T1000 (cell line): ENCODE measurements around the gene SLC5A10.

ENCODE experiments used
- DNase-seq: peaks from one replicate; lab custom pipeline; 2025; ENCODE audit warnings: mixed read lengths; lab: John Stamatoyannopoulos, UW

The SLC5A10 gene

DNA sequence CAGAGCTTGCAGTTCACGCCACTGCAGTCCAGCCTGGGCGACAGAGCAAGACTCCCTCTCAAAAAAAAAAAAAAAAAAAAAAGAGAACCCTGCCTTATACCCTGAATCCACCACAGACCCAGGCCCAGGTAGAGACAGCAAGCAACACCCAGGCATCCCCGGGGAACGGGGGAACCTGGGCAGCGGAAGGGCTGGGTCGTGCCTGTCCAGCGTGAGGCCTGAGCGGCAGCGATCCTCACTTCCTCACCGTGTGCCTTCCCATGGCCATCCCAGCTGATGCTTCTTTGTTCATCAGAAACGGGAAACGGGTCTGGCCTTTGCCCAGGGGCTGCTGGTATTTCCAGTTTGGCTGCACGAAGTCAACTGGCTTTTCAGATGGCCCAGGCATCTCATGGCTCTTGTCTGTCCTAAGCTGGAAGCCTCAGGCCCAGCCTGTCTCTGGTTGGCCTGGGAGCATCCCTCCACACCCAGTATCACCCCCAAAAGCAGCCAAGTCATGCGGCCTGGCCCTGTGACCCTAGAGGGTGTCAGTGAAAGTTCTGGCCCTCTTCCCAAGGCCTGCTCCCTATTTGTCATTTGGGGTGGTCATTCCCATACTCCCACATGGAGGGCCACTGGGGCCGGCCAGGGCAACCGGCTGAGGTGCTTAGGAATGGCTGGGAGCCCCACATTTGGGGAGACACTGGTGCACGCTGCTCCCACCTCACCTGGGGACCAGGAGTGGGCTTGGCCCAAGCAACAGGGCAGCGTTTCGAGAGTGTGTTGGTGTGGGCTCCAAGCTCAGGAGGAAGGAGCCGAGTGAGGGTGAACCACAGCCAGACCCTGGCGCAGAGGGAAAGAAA lies 32.5 kb downstream of the SLC5A10 start:
- DNase-seq = no peak

DNA sequence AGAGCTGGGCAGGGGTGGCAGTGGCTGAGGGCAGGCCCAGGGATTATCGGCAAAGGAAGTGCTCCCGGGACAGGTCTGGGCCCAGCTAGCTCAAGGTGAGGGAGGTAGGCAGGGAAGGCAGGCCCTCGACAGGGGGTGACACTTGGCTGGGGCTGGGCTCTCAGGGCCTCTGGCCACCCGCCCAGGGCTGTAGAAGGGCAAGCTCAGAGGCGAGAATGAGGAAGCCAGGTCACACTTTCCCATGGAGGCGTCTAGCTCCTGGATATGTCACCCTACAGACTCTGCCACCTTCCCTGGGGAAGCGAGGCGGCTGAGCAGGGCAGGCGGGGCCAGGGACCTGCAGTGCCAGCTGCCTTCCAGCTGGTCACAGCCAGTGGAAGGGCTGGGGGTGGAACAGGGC lies 33.5 kb downstream of the SLC5A10 start:
- no peak for DNase-seq

DNA sequence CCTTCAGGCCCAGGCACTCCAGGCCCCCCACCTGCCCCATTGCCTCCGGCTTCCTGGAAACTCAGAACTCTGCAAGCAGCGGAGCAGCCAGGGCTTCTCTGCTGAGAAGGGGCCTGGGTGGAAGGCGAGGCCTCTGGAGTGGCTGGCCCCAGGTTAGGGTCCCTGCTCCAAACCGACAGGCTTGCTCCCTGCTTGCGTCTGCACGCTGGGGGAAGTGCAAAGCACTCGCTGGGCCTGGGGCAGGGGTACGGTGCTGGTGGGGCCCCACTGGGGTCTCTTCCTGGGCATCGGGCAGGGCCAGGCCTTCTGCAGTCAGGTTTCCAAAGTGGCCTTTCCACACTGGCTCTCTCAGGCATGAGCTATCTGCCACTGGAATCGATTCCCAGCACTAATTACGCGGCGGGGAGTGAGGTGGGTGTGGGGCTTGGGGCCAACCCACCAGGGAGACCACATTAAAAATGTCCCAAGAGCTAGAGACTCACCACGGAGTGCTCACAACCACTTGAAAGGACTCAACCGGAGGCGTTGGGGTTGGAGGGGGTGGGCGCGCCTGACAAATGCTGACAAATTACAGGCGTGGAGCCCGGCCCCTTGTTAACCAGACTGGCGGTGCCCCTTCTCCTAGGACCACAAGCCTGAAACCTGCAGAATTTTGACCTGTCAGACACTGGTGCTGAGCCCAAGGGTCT lies 34.7 kb downstream of the SLC5A10 start:
- no peak for DNase-seq

DNA sequence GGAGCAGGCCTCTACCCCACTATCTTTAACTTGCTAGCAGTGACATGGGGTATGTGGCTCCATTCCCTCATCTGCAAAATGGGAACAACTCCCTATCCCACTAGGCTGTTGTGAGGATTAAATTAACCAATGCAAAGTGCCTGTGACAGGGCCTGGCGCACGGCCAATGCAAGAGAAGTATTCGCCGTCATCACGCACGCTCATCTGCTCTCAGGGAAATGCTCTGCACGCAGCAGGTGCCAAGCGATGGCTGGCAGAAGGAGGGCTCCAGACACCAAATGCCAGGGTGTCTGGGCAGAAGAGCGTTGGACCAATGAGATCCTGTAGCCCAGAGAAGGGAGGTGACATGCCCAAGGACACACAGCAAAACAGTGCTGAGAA lies 35.3 kb downstream of the SLC5A10 start:
- no peak for DNase-seq

DNA sequence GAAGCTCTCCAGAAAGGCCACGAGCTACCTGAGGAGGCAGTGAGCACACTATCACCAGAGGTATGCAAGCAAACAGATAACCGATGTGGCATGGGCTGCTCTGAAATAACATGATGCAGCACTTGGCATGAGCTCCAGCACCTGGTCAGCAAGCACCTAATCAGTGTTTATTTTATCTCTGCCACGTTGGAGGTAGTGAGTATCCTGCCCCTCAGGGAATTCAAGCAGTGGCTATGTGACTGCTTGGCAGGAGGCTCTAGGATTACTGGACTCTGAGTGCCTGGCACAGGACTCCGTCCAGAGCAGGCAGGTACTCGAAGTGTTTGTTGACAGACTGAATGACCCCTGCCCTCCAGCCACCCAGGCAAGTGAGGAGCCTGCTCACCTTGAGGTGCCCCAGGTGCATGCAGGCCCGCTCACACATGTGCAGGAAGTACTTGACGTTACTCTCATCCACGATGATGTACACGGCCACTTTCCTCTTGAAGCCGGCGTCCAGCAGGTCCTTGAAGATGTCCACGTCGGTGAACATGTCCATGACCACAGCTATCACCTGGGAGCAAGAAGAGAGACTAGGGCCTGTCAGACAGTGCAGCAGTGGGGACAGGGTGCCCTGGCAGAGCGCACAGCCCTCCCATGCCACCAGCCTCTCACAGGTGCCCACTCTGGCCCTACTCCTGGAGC lies 36.0 kb downstream of the SLC5A10 start:
- DNase-seq = no peak

DNA sequence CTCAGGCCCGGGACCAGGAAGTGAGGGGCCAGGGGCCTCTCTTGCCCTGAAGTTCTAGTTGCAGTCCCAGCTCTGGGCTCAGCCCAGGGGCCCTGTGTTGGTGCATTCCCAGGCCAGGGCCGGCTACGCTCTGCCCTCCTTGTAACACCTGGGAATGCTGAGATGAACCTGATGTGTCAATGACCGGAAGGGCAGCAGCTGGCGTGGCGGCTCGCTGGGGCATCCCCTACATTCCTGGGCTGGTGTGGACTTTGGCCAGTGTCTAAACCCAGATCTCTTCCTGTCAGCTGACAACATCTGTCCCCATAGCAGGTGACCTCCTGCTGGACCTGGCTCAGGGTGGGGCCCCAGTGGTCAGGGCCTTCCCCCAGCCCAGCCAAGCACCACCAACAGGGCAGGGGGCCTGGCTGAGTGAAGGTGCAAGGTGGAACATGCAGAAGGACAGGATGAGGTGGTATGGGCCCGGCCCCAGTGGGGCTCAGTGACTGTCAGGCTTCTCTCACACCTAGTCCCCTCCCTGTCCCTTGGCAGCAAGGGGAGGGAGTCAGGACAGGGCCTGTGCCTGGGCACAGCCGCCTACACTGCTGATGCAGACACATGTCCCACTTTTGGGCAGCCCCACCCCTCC lies 36.7 kb downstream of the SLC5A10 start:
- DNase-seq = no peak

DNA sequence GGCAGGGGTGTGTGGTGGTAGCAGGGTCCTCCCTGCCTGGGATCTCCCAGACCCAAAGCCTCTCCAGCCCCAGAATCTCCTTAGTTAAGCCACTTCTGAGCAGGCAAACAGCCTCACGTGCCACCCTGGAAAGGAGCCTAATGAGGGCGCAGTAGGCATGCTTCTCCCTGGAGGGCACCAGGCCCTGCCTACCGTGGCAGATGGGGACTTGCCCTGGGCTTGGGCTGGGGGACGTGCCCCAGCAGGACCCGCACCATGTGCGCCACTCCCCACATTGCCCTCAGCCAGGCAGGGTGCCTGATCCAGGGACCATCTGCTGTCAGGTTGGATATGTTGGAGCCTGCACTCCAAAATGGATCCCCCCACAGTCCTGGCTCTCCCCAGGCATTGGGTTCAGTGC lies 38.4 kb downstream of the SLC5A10 start:
- no peak for DNase-seq

DNA sequence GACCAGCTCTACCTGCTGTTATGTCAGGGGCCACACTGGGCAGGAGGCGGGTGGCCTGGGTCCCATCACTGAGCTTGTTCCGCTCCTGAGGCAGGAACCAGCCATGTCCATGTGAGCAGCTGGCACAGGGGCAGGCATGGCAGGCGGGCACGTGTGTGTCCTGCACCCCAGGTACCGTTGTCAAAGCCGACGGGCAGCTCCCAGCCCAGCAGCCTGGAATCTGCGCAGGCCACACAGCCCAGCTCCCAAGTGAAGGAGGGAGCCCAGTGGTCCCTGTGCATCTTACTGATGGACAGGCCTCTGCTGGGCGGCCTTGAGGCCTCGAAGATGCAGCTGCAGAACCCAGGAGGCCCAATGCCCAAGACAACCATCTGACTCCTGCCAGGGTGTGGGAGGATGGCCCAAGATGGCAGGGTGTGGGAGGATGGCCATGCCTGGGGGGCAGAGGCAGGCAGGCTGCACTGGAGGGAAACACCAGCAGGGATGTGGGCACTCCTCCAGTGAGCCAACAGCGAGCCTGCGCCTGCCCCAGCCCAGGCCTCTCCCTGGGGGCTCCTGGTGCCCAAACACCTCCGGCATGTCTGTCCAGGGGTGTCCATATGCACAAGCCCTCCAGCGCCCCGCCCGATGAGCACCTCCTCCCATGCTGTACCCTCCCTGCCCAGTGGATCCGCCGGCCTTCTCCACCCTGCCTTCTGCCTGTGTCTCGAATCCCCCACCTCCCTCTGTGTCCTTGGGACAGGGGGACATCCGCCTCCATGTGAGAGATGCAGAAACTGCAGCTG lies 39.8 kb downstream of the SLC5A10 start:
- no peak for DNase-seq

DNA sequence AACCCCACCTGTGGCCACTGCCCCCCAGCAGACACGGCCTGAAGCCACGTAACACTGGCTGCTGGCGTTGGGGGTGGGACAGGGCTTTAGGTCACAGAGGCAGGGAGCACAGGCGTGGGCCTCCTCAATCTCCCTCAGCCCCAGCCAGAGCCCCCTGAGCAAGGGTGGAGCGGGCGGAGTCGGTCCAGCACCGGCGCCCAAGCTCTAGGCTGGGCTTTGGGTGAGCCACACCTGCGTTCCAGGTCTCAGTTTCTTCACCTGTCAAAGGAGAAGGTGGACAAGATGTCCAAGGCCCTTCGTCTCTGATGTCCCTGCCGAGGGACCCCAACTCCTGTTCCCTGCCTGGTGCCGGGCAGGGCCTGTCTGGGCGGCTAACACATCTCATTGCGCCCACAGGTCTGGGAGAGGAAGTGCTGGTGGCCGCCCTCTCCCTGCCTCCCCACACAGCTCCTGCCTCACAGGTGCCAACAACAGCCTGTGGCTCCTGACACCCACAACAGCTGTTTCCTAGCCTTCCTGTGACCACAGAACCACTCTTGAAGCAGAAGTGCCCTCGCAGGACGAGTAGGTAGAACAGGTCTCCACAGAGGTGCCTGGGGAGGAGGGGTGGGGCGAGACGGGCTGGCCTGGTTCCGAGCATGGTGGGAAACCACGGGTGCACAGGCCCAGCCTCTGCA lies 40.6 kb downstream of the SLC5A10 start:
- DNase-seq = no peak

DNA sequence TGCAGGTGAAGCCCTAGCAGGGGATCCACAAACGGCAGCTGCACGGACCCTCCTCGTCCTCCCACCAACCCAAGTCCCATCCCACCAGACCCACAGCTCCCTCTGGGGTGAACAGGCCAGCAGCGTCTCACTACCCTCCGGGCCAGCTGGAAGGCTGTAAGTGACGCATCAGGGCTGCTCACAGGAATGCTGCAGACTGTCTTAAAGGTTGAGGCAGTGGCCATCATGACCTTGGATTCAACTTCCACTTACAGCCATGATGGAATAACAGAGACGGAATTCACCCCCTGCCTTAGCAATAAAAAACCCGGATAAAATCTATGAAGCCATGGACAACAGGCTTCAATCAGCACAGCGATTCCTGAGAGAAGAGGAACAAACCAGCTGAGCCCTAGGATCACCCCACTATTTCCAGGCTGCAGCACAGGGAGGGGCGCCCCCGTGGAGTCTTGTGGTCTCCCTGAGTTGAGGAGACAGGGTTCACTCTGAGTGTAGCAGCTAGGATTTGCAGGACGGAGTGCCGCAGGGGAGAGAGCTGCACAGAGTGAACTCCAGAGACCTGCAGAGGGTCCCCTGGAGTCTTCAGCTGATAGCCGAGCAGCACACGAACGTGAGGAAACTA lies 42.1 kb downstream of the SLC5A10 start:
- no peak for DNase-seq

DNA sequence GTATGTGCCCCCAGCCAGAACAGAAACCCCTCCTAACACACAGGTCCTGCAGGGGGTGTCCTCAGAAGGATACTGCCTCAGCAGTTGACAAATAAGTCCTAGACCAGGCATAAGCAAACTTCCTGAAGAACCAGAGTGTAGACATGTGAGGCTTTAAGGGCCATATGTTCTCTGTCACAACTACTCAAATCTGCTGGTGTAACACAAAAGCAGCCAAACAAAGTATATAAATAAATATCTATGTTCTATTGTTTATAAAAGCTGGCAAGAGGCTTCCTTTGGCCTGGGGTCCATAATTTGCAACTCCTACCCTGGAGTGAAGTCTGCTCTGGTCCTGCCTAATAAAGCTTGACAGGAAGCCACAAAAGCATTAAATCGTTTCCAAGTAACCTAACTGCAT lies 42.7 kb downstream of the SLC5A10 start:
- DNase-seq = no peak

DNA sequence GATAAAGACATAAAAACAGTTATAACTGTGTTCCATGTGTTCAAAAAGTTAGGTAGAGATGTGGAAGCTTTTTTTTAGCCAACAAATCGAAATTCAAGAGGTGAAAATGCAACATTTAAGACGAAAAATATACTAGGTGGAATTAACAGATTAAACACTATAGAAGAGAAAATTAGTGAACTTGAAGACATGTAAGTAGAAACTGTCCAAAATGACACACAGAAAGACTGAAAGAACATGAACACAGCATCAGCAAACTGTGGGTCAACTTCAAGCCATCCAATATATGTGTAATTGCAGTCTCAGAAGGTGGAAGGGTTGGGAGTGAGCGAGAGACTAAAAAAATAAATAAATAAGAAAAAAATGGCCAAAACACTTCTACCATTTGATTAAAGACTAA lies 43.3 kb downstream of the SLC5A10 start:
- DNase-seq = no peak

DNA sequence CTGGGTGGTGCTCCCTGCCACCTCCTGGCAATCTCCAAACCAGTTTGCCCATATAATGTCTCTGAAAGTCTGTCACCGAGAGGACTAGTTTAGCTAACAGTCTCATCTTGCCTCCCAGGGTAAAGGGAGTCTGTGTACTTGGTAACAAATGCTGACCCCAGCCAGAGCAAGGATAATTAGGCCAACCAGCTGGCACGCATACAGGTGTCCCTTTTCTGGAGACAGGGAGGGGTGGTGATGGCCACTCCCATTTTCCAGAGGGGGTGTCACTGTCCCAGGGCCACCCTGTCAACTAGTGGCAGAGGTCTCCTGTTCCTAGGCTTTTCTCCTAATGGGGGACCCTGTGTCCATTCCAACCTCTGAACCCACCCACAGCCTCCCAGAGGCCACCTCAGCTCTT lies 44.5 kb downstream of the SLC5A10 start:
- DNase-seq = no peak

DNA sequence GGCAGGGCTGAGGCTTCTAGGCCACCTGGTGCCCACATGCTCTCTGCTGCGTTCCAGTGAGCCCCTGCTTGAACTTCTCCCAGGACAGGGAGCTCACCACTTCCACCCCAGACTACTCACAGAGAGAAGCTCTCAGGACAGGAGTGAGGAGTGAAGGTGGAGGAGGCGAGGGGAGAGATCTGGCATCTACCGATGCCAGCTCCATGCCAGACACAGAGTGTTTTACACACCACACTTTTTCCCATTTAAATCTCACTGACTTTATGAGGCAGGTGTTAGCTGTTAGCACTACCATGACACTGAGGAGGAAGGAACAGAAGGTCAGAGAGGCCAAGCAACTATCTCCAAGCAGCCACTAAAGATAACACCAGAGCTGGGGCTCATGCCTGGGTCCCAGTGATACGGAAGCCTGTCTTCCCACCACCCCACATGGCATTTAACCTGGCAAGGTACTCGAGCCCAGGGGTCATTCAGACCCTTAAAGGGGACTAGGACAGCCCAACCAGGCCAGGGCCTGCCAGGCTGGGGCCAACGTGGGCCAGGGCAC lies 45.8 kb downstream of the SLC5A10 start:
- no peak for DNase-seq

DNA sequence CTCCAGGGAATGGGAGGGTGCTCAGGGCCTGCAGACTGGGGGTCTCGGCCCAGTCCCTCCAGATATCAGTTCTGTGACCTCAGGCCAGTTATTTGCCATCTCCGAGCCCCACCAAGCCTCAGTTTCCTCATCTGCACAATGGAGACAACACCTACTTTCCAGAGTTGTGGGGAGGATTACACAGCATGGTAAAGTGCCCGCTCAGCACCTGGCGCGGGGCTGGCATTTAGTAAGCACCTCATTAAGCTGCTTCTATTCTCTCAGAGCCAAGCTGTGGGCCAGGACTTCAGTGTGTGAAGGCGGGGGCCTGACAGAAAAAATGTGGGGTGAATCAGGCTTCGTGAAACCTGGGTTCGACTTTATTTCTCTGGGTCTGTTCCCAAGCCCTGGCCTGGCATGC lies 47.4 kb downstream of the SLC5A10 start:
- no peak for DNase-seq

DNA sequence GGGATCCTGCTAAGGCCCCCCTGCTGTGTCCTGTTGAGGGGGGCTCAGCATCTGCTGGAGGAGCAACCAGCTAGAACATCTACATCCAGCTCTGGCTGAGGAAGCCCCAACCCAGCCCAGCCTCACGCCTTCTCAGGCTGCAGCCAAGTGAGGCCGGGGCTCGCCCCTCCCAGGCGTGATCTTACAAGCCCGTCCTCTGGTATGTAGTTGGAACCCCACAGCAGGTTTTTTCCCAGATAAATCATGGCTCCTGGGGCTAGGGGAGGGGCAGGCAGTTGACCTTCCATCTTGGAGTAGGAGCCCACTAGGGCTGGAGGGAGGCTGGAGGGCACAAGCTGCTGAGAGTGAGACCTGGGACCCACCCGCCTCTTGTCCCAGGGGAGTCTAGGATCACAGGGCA lies 47.9 kb downstream of the SLC5A10 start:
- DNase-seq = no peak

DNA sequence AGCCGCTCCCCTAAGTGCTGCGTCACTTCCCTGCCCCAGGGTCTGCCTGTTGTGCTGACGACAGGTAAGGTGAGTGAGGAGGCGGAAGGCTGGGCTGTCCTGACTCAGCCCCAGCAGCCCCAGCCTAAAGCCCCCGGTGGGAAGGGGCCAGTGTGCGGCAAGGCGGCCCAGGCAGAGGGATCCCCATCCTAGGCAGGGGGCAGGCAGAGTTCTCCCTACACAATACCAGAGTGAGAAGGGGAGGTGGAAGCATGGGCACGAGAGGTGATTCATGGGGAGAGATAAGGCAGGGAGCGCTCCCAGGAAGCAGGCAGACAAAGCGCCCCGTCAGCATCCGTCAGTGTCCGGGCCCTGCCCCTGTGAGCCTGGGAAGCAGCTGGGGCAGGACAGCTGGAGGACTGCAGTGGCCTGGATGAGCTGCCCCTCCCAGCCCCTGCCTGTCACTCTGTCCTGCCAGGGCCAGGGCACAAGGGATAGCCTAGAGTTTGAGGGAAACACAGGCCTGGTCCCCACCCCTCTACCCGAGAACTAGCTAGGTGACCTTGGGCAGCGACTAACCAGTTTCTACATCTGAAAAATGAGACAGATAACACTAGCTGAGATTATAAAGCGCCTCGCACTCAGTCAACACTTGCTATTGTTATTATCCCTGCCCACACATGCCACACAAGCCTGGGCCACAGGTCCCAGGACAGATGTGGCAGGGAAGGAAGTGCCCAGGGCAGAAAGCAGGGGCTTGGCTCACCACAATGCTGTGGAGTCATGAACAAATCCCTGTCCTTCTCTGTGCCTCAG lies 48.8 kb downstream of the SLC5A10 start:
- peak; percentile 33 for DNase-seq

DNA sequence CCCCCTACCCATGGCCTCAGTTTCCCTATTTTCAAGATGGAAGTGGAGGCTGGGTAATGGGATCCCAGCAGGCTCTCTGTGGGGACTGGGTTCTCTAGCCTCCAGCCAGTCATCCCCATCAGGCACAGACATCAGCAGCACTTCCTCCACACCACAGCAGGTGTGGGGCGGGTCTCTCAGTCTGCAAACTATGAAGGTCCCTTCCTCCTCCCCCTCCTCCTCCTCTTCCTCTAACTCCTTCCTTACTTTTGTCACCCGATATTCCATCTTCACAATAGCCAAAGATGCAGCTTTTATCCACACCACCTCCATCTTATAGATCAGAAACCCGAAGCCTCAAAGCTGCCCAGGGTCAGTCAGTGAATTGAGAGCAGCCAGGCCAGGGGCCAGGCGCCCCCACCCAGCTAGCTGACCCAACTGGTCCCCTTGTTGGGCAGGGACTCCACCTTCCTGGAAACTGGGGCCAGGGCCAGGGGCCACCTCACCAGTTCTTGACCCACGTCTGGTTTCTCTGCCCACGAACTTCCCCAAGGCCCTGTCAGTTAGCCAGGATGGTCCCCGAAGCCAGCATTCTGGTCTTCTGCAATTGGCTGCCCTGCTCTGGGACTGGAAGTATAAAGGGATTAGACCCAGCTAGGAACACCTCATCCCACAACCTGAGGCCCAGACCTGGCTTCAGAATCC lies 50.1 kb downstream of the SLC5A10 start:
- no peak for DNase-seq
